Skin of body (tissue), 2 donors: Measurements from ENCODE around the gene WDR43. TPM values are rescaled to one million over a fixed set of nuclear protein-coding genes. Genes with fewer than 3 reads are reported as not detected.
A peak's percentile ranks its signal among the peaks of the same experiment; 100 is the strongest.

Experiments
- DNase-seq: peaks from one replicate; lab custom pipeline; 2025; lab: John Stamatoyannopoulos, UW
- total RNA-seq: library from RNA; depleted of rRNA; stranded (reverse); fragments of >200 nt; gene quantifications from one replicate; pipeline ENCODE4 v1.2.3, GENCODE V29; 2014

WDR43 gene
- total RNA-seq, 1 donor from 2014 or later, result 47.7 TPM

GRCh38 chr2:28908172-28908571 is 13.7 kb downstream of the WDR43 start:
- no peak for DNase-seq

DNA sequence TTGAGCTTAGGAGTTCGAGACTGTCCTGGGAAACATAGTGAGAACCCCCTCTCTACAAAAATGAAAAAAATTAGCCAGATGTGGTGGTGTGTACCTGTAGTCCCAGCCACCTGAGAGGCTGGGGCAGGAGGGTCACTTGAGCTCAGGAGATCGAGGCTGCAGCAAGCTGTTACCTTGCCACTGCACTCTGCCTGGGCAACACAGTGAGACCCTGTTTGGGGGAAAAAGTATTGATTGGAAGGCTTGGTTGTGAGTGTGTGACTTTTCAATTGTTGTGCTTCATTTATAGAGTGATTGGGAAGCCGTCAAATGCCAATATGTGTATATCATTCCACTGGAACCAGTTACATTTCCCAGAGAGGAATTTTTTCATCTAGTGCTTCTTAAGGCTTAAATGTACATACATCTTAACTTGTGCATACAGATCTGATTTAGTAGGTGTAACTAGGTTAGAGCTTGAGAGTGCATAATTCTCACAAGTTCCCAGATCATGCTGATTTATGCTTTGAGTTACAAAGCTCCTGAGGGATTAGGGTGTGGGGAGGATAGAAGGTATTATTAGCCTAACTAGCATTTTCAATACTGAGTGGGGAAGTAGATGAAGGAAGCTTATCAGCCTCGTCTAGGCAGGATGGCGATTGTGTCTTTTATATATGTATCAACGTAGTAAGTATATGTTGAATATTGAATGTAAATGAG is 15.3 kb downstream of the WDR43 start:
- no peak for DNase-seq

- no peak for DNase-seq
These were observed 21.5 kb downstream of the WDR43 start for GRCh38 chr2:28915939-28916338.

- DNase-seq, result no peak
These were observed 32.4 kb downstream of the WDR43 start for GRCh38 chr2:28926847-28927246.

- DNase-seq, result no peak
These were observed 33.0 kb downstream of the WDR43 start for GRCh38 chr2:28927469-28927868.

DNA sequence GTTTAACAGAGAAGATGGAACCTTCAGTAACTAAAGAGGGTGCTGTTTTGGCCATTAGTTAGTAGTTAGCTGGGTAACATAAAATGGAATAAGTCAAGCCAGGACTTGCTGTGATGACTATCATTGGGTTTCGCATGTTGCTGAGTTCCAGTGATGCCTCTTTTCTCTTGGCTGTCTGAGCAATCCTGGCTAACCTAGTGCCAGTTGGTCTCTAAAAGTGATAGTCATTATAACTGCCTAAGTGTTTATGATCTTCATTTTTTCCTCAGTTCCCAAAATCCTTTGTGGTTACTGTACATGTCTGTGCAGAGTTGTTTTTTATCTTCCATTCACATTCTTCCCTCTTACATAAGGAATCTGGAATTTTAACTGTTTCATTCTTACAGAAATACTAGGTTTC is 33.4 kb downstream of the WDR43 start:
- no peak for DNase-seq

DNA sequence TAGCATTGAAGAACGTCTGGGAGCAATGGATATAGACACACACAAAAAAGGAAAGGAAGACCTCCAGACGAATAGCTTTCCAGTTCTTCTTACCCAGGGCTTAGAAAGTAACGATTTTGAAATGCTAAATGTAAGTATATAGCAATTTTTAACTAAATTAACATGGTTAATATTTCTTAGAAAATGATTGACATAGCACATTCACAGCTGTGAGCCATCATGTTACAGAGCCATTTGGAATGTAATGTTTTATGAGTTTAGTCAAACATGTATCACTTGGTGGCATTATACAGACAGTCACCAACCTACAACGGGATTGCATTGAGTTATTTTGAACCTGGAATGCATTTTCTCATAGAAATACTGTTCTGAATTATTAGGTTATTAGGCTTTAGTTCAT is 35.1 kb downstream of the WDR43 start:
- no peak for DNase-seq

- DNase-seq, result no peak
These were observed 35.7 kb downstream of the WDR43 start for GRCh38 chr2:28930205-28930604.

GRCh38 chr2:28934769-28935168 is 40.3 kb downstream of the WDR43 start:
- no peak for DNase-seq

DNA sequence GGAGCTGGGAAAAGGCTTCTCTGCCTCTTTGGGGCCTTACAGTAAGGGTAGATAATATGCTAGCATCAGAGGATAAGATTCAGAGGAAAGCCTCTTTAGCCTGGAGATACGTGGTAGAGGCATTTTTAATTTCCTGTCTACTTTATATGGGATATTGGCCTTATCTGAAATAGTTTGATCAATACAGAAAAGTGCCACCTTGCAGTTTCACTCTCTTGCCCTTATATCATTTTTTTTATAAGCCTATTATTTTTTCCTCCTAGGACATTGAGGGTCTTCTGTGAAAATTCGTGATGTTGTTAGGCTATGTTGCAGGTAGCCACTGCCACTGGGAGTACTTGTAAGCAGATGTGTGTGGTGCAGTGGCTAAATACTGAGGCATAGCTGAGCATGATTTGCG is 46.5 kb downstream of the WDR43 start:
- DNase-seq, result no peak

DNA sequence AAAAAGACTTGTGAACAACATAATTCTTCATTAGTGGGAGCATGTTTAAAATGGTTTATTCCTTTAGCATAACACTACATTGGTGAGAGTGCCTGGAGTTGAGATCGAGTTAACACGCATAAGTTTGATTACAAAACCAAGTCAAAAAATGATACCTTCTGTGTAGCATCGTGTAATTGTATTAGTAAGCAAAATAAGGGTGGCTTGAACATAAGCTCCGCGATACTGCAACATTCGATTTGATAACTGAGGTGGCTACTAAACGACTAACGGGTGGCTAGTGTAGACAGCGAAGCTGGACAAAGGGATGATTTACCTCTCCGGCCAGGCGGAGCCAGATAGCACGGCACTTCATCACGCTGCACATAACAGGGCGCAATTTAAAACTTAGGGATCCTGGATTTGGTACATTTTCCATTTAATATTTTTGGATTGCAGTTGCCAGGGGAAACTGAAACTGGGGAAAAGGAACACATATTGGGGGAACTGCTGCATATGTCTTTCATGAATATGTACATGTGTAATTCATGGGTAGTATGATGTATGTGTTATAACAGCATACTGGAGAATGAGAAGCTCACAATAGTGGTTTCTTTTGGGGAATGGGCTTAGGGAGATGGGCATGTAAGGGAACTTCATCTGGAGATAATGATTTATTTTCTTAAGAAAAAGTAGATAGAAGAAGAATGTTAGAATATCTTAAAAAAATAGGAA is 50.2 kb downstream of the WDR43 start:
- DNase-seq, result no peak

- no peak for DNase-seq
These were observed 53.7 kb downstream of the WDR43 start for GRCh38 chr2:28948160-28948559.

DNA sequence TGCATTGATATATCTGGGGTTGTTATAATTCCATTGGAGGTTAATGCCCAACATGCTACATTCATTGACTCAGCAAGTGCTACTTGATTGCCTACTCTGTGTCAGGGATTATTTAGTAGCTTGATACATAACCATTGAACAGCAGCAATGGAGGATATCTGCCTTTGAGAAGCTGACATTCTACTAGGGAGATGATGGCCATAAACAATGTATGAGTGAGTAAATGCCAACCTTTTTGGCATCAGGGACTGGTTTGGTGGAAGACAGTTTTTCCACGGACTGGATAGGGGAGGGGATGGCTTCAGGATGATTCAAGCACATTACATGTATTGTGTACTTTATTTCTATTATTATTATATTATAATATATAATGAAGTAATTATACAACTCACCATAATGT is 54.7 kb downstream of the WDR43 start:
- no peak for DNase-seq

- DNase-seq, result no peak
These were observed 55.3 kb downstream of the WDR43 start for GRCh38 chr2:28949617-28950305.

GRCh38 chr2:28950941-28951630 is 56.6 kb downstream of the WDR43 start:
- DNase-seq, result no peak

- no peak for DNase-seq
These were observed 57.7 kb downstream of the WDR43 start for GRCh38 chr2:28951910-28952835.

DNA sequence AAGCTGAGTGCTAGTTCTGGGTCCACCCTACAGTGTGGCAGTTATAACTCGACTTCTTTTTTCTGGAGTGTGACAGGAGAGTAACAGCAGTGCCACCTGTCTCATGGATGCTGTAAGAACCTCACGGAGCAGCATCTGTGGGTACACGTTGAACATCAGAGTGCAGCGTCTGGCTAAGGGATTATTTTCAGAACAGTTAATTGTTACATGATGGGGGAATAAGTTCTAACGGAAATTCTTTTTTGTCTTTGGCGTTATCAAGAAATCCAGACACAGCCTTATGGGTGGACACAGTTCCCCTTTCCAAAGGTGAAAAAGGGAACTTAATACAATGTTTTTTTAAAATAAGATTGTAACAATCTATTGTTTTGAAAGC is 58.4 kb downstream of the WDR43 start:
- DNase-seq, result no peak

- no peak for DNase-seq
These were observed 61.0 kb downstream of the WDR43 start for GRCh38 chr2:28955467-28955866.

- DNase-seq, result no peak
These were observed 62.0 kb downstream of the WDR43 start for GRCh38 chr2:28956415-28956826.

DNA sequence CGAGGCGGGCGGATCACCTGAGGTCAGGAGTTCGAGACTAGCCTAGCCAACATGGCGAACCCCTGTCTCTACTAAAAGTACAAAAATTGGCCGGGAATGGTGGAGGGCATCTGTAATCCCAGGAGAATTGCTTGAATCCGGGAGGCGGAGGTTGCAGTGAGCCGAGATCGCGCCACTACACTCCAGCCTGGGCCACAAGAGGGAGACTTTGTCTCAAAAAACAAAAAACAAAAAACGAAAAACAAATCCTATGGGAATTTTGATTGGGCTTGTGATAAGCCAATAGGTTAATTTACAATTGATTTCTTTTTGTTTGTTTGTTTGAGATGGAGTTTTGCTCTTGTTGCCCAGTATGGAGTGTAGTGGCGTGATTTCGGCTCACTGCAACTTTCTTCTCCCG is 62.4 kb downstream of the WDR43 start:
- no peak for DNase-seq

DNA sequence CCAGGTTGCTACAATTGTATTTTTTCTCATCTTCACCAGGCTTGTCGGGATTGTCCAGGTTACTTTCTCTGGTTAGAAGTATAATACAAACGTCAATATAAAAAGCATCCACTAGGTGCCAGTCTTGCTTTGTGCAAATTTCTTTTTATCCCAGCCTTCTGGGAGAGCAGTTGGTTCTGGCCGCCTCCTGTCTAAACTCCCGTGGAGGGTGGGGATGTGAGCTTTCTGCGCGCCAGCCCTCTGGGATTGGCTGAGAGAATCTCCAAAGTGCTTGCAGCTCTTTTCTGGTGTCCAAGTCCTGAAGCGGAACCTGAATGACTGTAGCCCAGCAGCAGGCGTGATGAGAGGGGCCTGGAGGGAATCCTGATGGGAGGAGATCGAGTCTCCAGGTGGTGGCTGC is 64.2 kb downstream of the WDR43 start:
- DNase-seq, result peak; percentile 37
